Keratinocyte (primary cell): Measurements from ENCODE around the gene ABLIM2. TPM values are rescaled to one million over a fixed set of nuclear protein-coding genes. Genes with fewer than 3 reads are reported as not detected.

ENCODE experiments used
- DNase-seq: peaks from one replicate; pipeline ENCODE4 v3.0.0-alpha.2; 2011; ENCODE audit warnings: low read depth, missing footprints, low spot score
- FAIRE-seq: peaks from 2 replicates; lab custom pipeline; 2011; peaks lifted over from hg19 to GRCh38; lab: Jason Lieb, UNC
- H2AFZ ChIP-seq: 2 replicates; pipeline ENCODE4 v1.6.0; 2012; ENCODE audit warnings: low read length, control low read depth, inconsistent platforms; ENCODE audit not compliant: control insufficient read depth
- H3K27ac ChIP-seq: 2 replicates; pipeline ENCODE4 v1.5.1; 2011; ENCODE audit warnings: low read length; ENCODE audit not compliant: control insufficient read depth, insufficient read depth
- H3K27me3 ChIP-seq: 3 replicates; pipeline ENCODE4 v1.6.0; 2011; ENCODE audit warnings: low read length; ENCODE audit not compliant: control insufficient read depth, insufficient read depth; ENCODE audit errors: extremely low read depth
- H3K36me3 ChIP-seq, 2 experiments: 2 replicates in 1 of 2; 3 replicates in 1 of 2; pipeline ENCODE4 v1.5.1; 2011; ENCODE audit warnings: low read length in 2 of 2, mild to moderate bottlenecking in 1 of 2; ENCODE audit not compliant: control insufficient read depth in 2 of 2, insufficient read depth in 2 of 2; ENCODE audit errors: extremely low read depth in 1 of 2
- H3K4me1 ChIP-seq: 3 replicates; pipeline ENCODE4 v1.5.1; 2011; ENCODE audit warnings: low read length; ENCODE audit not compliant: control insufficient read depth, insufficient read depth; ENCODE audit errors: extremely low read depth
- H3K4me2 ChIP-seq: 3 replicates; pipeline ENCODE4 v1.6.0; 2011; ENCODE audit warnings: low read depth, low read length; ENCODE audit not compliant: control insufficient read depth, insufficient read depth; ENCODE audit errors: extremely low read depth
- H3K4me3 ChIP-seq, 3 experiments: fragments of 200-600 bp in 1 of 3; sonication (generic) in 1 of 3; 2 replicates in 2 of 3; 3 replicates in 1 of 3; pipeline ENCODE4 v1.5.1; 2011 to 2016; ENCODE audit warnings: low read length in 3 of 3, mild to moderate bottlenecking in 3 of 3, control low read depth in 2 of 3, inconsistent platforms in 1 of 3, low read depth in 1 of 3, mixed read lengths in 1 of 3, mixed run types in 1 of 3, moderate library complexity in 1 of 3; ENCODE audit not compliant: control insufficient read depth in 2 of 3, insufficient read depth in 2 of 3; ENCODE audit errors: extremely low read depth in 1 of 3
- H3K79me2 ChIP-seq: 2 replicates; pipeline ENCODE4 v1.6.0; 2012; ENCODE audit warnings: low read length; ENCODE audit not compliant: control insufficient read depth, insufficient read depth
- H3K9ac ChIP-seq: 3 replicates; pipeline ENCODE4 v1.6.0; 2011; ENCODE audit warnings: low read length; ENCODE audit not compliant: control insufficient read depth, insufficient read depth; ENCODE audit errors: extremely low read depth
- H3K9me1 ChIP-seq: 3 replicates; pipeline ENCODE4 v1.6.0; 2011; ENCODE audit warnings: low read length; ENCODE audit not compliant: control insufficient read depth, insufficient read depth; ENCODE audit errors: extremely low read depth
- H3K9me3 ChIP-seq: 2 replicates; pipeline ENCODE4 v1.5.1; 2012; ENCODE audit warnings: low read depth, low read length; ENCODE audit not compliant: control insufficient read depth
- H4K20me1 ChIP-seq: 3 replicates; pipeline ENCODE4 v1.6.0; 2011; ENCODE audit warnings: low read length; ENCODE audit not compliant: control insufficient read depth, insufficient read depth; ENCODE audit errors: extremely low read depth
- CTCF ChIP-seq, 3 experiments: IDR thresholded peaks in 1 of 3; conservative IDR thresholded peaks in 1 of 3; optimal IDR thresholded peaks in 1 of 3; 2 replicates in 2 of 3; 3 replicates in 1 of 3; pipeline versions ENCODE3 to v1.5.1; 2011; ENCODE audit warnings: low read length in 3 of 3, mild to moderate bottlenecking in 3 of 3, moderate library complexity in 2 of 3, control low read depth in 1 of 3, inconsistent platforms in 1 of 3; ENCODE audit not compliant: insufficient read depth in 2 of 3; ENCODE audit errors: extremely low read depth in 1 of 3
- EZH2 ChIP-seq: IDR thresholded peaks from one replicate; pipeline ENCODE4 v1.6.1; 2012; ENCODE audit warnings: inconsistent platforms, mild to moderate bottlenecking, low read length, moderate library complexity
- dilution Hi-C: fragments of 300-500 bp; cut with MboI; formaldehyde crosslinking; loops from one replicate; pipeline ENCODE4 v1.7.0; 2020; ENCODE audit warnings: low sequenced_read_pairs; ENCODE audit not compliant: extremely low pct_ligation_motif_present
- polyA plus RNA-seq, 5 experiments: library from polyadenylated mRNA; depleted of rRNA in 3 of 5; stranded (reverse) in 3 of 5; stranded (forward) in 1 of 5; unstranded in 1 of 5; fragments of >200 nt; gene quantifications; 1 replicate in 1 of 5; 2 replicates in 3 of 5; 3 replicates in 1 of 5; pipeline versions ENCODE4 v1.2.1 to v1.2.3, GENCODE V29; 2011 to 2012; ENCODE audit warnings: missing spikeins in 2 of 5, low read depth in 1 of 5, low replicate concordance in 1 of 5

The ABLIM2 gene
- polyA plus RNA-seq, 1 donor (not counting 4 experiments of a cell fraction or from before 2014, with no cell fraction given) = 0.94 TPM

- Histone ChIP-seq H3K79me2 (no peaks in the 10 kb centered on the region), H3K9ac (no peak overlapping the region), H3K27me3 (no peaks in the 10 kb centered on the region), H3K9me3 (no peaks in the 10 kb centered on the region), H3K36me3 (no peaks in the 10 kb centered on the region), H2AFZ (no peak overlapping the region), H3K27ac (no peak overlapping the region), H3K9me1 (no peaks in the 10 kb centered on the region), H4K20me1 (no peaks in the 10 kb centered on the region), H3K4me1 (peaks cover under 1% of the 10 kb centered on the region), H3K4me3 (no peak overlapping the region), H3K4me2 (no peak overlapping the region)
- no peak for FAIRE-seq
- dilution Hi-C loops = no loop called here
- TF ChIP-seq EZH2 (no peak), CTCF (optimal IDR thresholded peaks at IDR 0.05 in 1 of 3, IDR thresholded peaks at IDR 0.05 in 1 of 3, conservative IDR thresholded peaks at IDR 0.05 in 1 of 3; ENCODE audit: extremely low read depth in 1 of 3, insufficient read depth in 2 of 3, low read length in 3 of 3) (no peak)
- DNase-seq = no peak
Measured at GRCh38 chr4:7950301-7951092, 208.1 kb downstream of the ABLIM2 start.

GRCh38 chr4:7949759-7950158, 208.9 kb downstream of the ABLIM2 start:
- no peaks in the 10 kb centered on the region for H3K36me3 ChIP-seq

More at GRCh38 chr4:7949759-7950158, 208.9 kb downstream of the ABLIM2 start:
- dilution Hi-C loops = no loop called here
- H3K27ac ChIP-seq = no peak overlapping the region
- FAIRE-seq (no peak), DNase-seq (no peak)
- no peak overlapping the region for H2AFZ ChIP-seq
- no peaks in the 10 kb centered on the region for H3K9me1 ChIP-seq
- no peaks in the 10 kb centered on the region for H4K20me1 ChIP-seq
- no peak for TF ChIP-seq EZH2
- TF ChIP-seq CTCF (optimal IDR thresholded peaks at IDR 0.05 in 1 of 3, IDR thresholded peaks at IDR 0.05 in 1 of 3, conservative IDR thresholded peaks at IDR 0.05 in 1 of 3; ENCODE audit: extremely low read depth in 1 of 3, insufficient read depth in 2 of 3, low read length in 3 of 3) = no peak
- H3K4me3 ChIP-seq = no peak overlapping the region
- H3K4me2 ChIP-seq = no peak overlapping the region
- no peak overlapping the region for H3K9ac ChIP-seq
- no peaks in the 10 kb centered on the region for H3K27me3 ChIP-seq
- no peaks in the 10 kb centered on the region for H3K79me2 ChIP-seq
- no peaks in the 10 kb centered on the region for H3K4me1 ChIP-seq
- H3K9me3 ChIP-seq = no peaks in the 10 kb centered on the region
